Dedifferentiated amniotic fluid mesenchymal stem cell (primary cell): ENCODE results near the gene CXorf38.
"Not testable (repeated sequence)": the region's sequence is repeated elsewhere in the genome, so short reads cannot be mapped to it uniquely, and the experiment has no call there.

Experiments used
- DNase-seq: peaks from one replicate; pipeline ENCODE4 v3.0.0-alpha.2; 2016; ENCODE audit errors: extremely low spot score

CXorf38 gene

DNA sequence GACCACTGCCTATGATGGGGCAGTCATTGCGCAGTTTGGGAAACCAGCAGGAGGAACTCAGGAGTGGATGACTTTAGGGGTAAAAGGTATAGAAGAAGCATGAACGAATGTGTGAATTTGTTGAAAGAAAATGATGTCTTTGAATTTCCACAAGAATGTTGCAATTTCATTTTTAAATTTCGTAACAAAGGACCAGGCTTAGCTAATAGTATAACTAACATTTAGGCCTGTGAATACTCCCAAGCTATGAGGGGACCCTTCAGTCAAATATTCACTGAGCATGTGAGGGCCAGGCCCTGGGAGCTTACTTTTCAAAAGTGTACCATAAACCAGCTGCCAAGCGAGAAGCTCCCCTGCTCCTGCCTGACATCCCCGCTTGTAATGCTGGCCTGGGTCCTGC lies 18.9 kb downstream of the CXorf38 start:
- no peak for DNase-seq

DNA sequence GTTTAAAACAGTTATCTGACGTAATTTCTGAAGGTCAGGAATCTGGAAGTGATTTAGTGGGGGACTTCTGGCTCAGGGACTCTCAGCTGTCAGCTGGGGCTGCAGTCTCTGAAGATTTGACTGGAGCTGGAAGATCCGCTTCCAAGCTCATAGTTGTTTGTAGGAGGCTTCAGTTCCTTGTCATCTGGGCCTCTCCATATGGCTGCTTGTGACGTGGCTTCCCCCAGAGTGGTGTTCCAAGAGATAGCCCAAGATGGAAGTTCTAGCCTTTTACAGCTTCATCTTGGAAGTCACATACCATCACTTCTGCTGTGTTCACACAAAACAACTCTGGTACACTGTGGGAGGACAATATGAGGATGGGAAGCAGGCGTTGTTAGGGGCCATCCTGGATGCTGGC lies 22.1 kb downstream of the CXorf38 start:
- no peak for DNase-seq

DNA sequence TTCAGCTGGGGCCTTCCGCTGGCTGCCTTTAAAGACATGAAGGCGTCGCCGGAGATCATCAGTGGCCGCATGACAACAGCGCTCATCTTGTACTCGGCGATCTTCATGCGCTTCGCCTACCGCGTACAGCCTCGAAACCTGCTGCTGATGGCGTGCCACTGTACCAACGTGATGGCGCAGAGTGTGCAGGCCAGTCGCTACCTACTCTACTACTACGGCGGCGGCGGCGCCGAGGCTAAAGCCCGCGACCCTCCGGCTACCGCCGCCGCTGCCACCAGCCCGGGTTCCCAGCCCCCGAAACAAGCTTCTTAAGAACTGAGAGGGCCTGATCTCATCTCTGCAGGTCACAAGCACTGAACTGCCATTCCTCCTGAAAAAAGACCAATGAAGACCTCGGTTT lies 23.7 kb downstream of the CXorf38 start:
- DNase-seq, result no peak

DNA sequence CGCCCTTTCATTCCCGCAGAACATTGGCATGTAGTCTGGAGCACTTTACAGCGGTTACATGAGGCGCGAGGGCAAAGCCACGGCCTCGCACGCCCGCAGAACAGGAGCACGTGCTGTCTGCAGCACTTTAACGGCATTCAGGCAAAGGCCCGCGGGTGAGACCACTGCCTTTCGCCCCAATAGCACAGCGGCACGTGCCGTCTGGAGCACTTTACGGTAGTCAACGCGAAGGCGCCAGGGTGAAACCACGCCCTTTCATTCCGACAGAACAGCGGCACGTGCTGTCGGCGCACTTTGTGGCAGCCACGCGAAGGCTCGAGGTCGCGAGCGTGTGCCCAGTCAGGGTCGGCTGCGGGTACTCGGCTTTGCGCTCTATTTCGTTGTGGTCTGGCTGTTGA lies 24.2 kb downstream of the CXorf38 start, which contains the start of gene MPC1L:
MPC1L (plus strand) TSS at position 290 of the 398 bp plus-strand sequence. CDS start 138 bp downstream, outside the sequence.
- DNase-seq, result no peak

DNA sequence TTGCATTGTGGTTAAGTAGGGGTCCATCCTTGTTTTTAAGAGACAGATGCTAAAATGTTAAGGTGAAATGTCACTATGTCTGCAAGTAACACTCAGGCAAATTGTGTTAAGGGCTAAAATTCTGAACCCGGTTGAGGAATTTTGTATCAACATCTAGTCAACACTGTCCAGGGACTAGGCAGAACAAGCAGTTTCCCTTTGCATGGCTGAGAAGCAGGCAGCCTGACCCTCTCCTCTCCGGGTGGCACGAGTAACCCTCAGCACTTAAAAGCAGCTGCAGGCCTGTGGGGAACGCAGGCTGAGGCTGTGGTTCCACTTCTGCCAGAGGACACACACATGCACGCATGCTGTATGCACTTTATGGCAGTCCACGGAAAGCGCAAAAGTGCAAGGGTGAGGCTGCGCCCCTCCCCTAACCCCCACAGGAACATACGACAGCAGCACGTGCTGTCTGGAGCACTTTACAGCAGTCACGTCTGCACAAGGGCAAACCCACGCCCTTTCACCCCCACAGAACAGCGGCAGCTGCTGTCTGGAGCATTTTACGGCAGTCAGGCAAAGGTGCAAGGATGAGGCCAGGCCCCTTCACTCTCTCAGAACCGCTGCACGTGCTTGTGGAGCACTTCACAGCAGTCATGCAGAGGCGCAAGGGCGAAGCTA lies 24.8 kb downstream of the CXorf38 start:
- DNase-seq, result no peak

DNA sequence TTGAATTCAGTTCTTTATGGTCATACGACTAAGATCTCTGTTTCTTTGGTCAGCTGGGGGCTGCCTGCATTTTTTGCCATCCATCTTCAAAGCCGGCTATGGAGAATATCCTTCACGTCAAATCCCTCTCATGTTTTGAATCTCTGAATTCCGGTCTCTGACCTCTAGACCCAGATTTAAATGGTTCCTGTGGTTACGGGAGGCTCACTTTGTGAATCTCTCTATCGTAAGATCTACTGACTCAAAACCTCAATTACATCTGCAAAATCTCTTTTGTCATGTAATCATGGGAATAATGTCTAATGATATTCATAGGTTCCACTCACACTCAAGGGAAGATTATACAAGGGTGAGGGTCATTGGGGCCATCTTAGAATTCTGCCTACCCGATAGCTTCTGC lies 29.8 kb downstream of the CXorf38 start:
- DNase-seq, result no peak

DNA sequence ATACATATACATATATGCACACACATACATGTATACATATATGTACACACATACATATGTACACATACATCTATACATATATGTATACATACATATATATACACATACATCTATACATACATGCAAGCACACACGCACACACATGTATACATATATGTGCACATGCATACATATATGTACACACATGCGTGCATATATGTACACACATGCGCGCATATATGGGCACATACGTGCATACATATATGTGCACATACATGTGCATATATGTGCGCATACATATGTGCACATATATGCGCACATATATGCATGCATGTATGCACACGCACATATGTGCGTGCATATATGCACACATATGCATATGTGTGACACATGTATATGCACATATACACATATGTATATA lies 31.4 kb downstream of the CXorf38 start:
- DNase-seq, result no peak

DNA sequence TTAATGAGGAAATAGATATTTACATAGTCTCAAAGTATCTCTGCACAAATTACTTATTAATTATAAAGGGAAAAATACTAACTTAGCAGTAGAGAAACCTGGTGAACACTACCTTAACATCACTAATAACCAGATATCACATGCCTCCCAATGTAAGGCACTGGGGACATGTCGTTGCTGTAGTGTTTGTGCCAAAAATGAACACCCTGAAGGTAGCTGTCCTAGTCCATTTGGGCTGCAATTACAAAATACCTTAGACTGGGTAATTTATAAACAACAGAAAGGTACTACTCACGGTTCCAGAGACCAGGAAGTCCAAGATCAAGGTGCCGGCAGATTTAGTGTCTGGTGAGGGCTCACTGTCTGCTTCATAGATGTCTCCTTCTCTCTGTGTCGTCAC lies 34.9 kb downstream of the CXorf38 start:
- DNase-seq, result no peak

DNA sequence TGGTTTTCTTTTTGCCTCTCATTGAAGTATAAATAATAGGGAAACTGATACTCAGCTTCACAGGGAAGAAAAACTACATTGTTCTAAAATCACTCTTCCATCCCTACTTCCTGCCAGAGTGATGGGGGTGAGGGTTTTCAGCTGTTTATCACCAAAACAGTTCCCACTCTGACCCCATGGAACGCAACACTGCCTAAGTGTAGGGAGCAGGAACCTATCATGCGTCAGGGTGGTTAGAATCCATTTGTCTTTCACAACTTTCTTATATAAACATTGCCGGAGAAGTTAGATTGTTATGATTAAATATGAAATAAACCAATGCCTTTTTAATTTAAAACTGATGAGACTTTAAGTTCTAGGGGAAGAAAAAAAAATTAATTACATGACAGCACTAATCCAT lies 40.0 kb downstream of the CXorf38 start:
- no peak for DNase-seq

DNA sequence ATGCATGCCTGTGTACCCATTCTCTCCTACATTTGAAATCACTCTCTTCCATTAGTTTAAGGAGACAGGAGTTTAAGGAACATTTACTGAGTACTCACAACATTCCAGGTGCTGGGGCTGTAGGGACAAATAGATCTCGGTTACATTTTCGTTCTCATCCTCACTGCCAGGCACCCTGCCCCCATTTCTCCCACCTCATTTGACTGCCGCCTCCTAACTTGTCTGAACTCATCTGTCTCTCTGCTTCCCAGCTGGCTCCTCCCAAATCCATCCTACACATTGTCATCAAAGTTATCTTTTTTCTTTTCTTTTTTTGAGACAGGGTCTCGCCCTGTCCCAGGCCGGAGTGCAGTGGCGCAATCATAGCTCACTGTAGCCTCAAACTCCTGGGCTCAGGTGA lies 43.9 kb downstream of the CXorf38 start:
- no peak for DNase-seq

DNA sequence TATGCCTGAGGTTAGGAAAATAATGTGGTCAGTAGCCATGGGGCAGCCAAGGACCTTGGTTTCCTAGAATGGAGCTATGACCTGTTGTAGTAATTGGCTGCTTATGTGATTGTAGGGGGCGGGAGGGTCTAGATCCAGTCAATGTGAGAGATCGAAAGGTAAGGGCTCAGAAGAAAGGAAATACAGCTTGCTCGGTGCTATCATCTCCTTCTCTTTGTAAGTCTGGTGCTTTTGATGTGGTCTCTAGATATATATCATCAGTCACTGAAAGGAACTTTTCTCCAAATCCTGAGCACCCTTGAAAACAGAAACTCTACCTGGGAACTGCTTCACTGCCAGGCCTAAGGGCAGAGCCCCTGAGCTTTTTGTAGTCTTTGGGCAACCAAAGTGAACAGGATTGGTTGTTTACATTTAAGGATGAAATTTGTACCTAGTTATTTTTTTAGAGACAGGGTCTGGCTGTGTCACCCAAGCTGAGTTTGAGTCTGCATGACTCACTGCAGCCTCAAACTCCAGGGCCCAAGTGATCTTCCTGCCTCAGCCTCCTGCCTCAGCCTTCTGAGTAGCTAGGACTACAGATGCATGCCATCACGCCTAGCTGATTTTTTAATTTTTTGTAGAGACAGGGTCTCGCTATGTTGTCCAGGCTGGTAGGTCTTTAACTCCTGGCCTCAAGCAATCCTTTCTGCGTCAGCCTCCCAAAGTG lies 57.6 kb downstream of the CXorf38 start:
- DNase-seq, result not testable (repeated sequence)

DNA sequence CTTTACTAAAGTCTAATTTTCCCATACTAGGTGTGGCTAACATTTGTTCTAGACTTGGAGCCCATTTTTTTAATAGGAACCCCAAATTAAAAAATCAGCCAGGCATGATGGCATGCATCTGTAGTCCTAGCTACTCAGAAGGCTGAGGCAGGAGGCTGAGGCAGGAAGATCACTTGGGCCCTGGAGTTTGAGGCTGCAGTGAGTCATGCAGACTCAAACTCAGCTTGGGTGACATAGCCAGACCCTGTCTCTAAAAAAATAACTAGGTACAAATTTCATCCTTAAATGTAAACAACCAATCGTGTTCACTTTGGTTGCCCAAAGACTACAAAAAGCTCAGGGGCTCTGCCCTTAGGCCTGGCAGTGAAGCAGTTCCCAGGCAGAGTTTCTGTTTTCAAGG lies 59.7 kb downstream of the CXorf38 start:
- not testable (repeated sequence) for DNase-seq

DNA sequence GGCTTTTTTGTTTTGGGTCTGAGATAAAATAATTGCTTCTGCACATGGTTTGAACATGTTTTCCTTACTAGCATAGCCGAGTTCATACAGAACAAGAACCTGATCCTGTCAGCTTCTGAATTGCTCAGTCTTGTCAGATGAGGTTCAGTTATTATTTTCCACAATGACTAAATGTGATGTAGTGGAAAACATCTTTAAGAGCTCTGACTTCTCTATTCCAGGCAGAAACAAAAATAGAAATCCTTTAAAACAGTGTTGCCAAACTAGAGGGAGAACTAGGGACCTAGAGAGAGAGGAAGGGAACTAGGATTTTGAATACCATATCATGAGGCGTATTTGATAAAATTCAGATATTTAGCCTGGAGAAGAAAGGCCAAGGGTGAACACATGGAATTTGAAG lies 64.5 kb downstream of the CXorf38 start:
- no peak for DNase-seq

DNA sequence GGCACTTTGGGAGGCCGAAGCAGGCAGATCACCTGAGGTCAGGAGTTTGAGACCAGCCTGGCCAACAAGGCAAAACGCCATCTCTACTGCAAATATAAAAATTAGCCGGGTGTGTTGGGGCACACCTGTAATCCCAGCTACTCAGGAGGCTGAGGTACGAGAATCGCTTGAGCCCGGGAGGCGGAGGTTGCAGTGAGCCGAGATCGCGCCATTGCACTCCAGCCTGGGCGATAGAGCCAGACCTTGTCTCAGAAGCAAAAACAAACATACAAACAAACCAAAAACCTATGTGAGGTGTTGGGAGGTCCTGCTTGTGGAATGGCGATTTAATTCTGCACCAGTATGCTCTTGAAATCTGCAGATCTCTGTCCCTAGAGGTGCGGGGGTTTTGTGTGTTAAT lies 65.2 kb downstream of the CXorf38 start:
- DNase-seq, result not testable (repeated sequence)

DNA sequence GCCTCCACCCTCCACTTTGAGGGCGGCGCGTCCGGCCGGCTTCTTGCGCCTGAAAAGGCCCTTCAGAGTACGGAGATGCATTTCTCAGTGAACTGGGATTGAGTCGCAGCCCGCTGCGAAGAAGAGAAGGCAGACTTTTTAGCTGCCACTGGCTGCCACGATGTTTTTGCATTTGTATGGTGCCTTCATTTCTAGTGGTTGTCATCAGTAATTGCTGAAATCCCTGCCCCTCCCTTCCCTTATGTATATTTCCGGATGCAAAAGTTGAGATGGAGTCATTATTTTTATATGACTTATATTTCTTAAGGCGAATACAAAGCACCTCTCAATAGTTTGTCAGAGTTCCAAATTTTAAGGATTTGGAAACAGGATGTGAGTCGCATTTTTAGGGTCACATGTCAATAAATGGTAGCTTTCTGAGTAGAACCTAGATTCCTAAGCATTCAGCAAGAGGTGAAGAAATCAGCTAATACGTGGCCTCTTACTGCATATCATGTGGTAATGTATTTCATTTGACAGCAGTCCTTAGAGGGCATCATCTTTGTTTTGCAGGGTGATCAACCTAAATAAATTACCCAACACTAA lies 65.9 kb downstream of the CXorf38 start:
- no peak for DNase-seq

DNA sequence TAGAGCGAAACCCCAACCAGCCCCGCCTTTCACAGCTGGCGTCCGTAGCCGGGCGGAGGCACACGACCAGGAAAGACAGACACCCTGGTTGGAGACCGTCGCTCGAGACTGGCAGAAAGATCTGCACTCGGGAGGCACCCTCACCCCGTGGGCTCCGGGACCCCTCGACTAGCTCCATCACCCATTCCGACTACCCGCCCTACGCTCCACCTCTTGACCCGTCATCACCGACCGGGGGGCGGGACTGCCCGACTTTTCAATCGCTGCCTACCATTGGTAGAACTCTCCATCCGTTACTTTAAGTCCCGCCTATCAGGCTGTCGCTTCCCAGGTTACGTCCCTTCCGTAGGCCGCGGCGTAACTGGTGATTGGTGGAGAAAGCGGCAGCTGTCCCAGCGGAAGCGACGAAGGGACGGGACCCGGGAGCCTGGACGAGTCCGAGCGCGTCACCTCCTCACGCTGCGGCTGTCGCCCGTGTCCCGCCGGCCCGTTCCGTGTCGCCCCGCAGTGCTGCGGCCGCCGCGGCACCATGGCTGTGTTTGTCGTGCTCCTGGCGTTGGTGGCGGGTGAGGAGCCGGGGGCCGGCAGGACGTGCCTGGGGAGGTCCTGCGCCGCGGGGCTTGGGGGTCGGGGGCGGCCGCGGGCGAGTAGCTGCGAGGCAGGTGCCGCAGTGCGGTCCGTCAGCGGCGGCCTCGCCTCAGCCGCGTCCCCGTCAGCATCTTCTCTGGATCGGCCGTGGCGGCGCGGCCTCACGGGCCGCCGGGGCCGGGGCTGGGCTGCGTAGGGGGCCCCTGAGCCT lies 66.6 kb downstream of the CXorf38 start, which contains the start of gene ATP6AP2:
ATP6AP2 (plus strand) TSS at position 434 of the 799 bp plus-strand sequence; CDS start at position 530, 96 bp downstream.
- DNase-seq, result peak; percentile 91

DNA sequence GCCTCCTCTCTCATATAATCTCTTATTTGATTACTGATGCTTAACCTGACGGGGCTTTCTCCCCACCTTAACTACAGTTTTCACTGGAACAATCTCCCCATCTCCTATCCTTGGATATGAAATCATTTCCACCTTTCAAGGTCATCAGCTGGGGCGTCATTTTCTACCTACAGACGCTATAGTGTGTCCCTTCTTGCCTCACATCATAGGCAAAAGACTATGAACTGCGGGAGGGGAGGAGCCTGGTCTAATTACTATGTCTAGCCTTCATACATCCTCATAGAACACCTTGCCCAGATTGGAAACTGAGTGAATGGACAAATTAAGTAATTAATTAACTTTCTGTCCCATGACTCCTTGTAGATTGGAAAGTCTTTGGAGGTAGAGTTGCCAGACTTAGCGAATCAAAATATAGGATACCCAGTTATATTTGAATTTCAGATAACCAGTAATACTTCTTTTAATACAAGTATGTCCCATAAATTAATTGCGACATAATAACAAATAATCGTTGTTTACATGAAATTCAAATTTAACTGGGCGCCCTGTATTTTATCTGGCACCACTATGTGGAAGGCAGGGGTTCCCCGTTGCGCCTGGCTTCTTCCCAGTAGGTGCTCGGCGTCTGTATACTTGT lies 67.3 kb downstream of the CXorf38 start:
- DNase-seq, result no peak

DNA sequence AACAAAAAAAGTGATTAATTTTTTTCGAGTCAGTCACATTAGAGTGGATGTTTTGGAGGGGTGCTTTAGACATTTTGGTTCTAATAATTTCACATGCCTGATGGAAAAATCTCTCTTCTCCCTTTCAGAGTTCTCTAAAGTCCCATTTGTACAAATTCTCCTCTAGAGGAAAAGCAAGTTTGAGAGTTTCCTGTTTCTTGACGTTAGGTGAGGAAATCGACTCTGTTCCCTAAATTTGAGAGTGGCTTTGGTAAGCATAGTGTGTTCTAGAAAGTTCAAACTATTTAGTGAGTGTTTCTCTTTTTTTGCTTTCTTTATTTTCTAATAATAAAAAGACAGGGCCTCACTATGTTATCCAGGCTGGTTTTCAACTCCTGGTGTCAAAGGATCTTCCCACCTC lies 68.2 kb downstream of the CXorf38 start:
- DNase-seq, result no peak

DNA sequence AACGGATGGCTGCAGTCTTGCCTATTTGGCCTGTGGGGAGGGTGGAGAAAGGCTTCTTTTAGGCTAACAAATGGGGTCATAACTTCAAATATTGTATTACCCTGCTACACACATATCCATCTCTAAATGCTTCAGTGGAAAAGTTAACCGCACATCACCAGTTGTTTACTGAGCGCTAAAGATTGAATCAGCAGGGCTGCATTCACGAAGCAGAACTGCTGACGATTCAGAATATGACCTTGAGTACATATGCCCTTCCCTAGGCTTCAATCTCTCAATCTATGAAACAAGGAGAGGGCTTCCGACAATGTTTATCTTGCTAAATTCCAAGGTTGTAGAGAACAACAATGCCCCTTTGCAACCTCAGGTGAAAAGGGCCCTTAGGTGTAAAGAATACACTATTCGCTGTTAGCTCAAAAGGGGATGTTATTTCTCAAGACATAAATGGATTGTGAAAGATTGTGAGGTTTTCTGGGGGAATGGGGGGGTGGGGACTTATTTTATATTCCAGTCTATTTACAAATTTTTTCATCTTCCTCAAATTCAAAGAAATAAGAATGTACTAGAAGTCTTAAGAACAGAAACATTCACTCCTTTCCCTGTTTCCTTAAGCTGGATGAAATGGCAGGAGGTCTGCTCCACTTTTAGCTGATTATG lies 69.2 kb downstream of the CXorf38 start:
- DNase-seq, result no peak
